Ecto neural progenitor cell (in vitro differentiated cells): Measurements from ENCODE around the gene KIAA0232.
A peak's percentile ranks its signal among the peaks of the same experiment; 100 is the strongest.
"Not testable (repeated sequence)": the region's sequence is repeated elsewhere in the genome, so short reads cannot be mapped to it uniquely, and the experiment has no call there.

ENCODE experiments used
- DNase-seq: peaks from one replicate; pipeline ENCODE4 v3.0.0-alpha.2; 2018; ENCODE audit warnings: low spot score

The KIAA0232 gene

GRCh38 chr4:6881908-6882307 is 99.4 kb downstream of the KIAA0232 start:
- DNase-seq: no peak

- DNase-seq: no peak
Observed at GRCh38 chr4:6884341-6884870, 101.9 kb downstream of the KIAA0232 start.

GRCh38 chr4:6885953-6886557 is 103.5 kb downstream of the KIAA0232 start:
- DNase-seq: no peak

GRCh38 chr4:6886886-6887285 is 104.4 kb downstream of the KIAA0232 start:
- DNase-seq: no peak

- no peak for DNase-seq
Observed at GRCh38 chr4:6887591-6888371, 105.3 kb downstream of the KIAA0232 start.

GRCh38 chr4:6888506-6889071 is 106.1 kb downstream of the KIAA0232 start:
- DNase-seq: no peak

- no peak for DNase-seq
Observed at GRCh38 chr4:6889101-6889735, 106.7 kb downstream of the KIAA0232 start.

- DNase-seq: no peak
Observed at GRCh38 chr4:6889736-6890324, 107.3 kb downstream of the KIAA0232 start.

GRCh38 chr4:6890358-6890757 is 107.8 kb downstream of the KIAA0232 start:
- no peak for DNase-seq

- DNase-seq: not testable (repeated sequence)
Observed at GRCh38 chr4:6890971-6891370, 108.4 kb downstream of the KIAA0232 start.

GRCh38 chr4:6891436-6892170 is 109.1 kb downstream of the KIAA0232 start:
- DNase-seq: no peak

GRCh38 chr4:6892190-6892908 is 109.8 kb downstream of the KIAA0232 start:
- DNase-seq: peak; percentile 79

- no peak for DNase-seq
Observed at GRCh38 chr4:6892909-6893202, 110.3 kb downstream of the KIAA0232 start.

- DNase-seq: no peak
Observed at GRCh38 chr4:6893449-6894085, 111.0 kb downstream of the KIAA0232 start.

- DNase-seq: no peak
Observed at GRCh38 chr4:6894086-6894478, 111.6 kb downstream of the KIAA0232 start.

GRCh38 chr4:6894528-6895498 is 112.3 kb downstream of the KIAA0232 start:
- DNase-seq: no peak

GRCh38 chr4:6896035-6896434 is 113.5 kb downstream of the KIAA0232 start:
- no peak for DNase-seq

GRCh38 chr4:6898763-6899162 is 116.2 kb downstream of the KIAA0232 start:
- no peak for DNase-seq

- no peak for DNase-seq
Observed at GRCh38 chr4:6900181-6900812, 117.8 kb downstream of the KIAA0232 start.
